K562 (cell line): ENCODE results near the gene VWA1. TPM values are rescaled to one million over a fixed set of nuclear protein-coding genes. Genes with fewer than 3 reads are reported as not detected.

Source experiments
- ADNP ChIP-seq: fragments of 200-800 bp; sonication (Bioruptor generic); IDR thresholded peaks from 2 replicates; pipeline ENCODE4 v1.6.1; 2016; ENCODE audit warnings: missing genetic modification characterization, missing compliant biosample characterization
- ELF1 ChIP-seq: fragments of 200-800 bp; sonication (Bioruptor generic); IDR thresholded peaks from 2 replicates; pipeline ENCODE4 v1.6.1; 2016; ENCODE audit warnings: missing genetic modification characterization, missing compliant biosample characterization
- EZH2 ChIP-seq: IDR thresholded peaks from 2 replicates; pipeline ENCODE4 v1.6.1; 2012; ENCODE audit warnings: low read depth, mild to moderate bottlenecking, inconsistent platforms, low read length, borderline replicate concordance
- RBM25 ChIP-seq: fragments of 200-400 bp; formaldehyde crosslinking; IDR thresholded peaks from 2 replicates; pipeline ENCODE4 v1.6.1; 2018; ENCODE audit warnings: low read length, low read depth, moderate library complexity; ENCODE audit not compliant: severe bottlenecking
- SETDB1 ChIP-seq: IDR thresholded peaks from one replicate; pipeline ENCODE4 v1.6.1; 2012; ENCODE audit warnings: low read length, control low read depth, inconsistent platforms
- ZC3H4 ChIP-seq: sonication (generic); formaldehyde crosslinking; IDR thresholded peaks from 2 replicates; pipeline ENCODE4 v1.9.0; 2021; ENCODE audit warnings: missing genetic modification reagents, borderline replicate concordance
- ZNF12 ChIP-seq: sonication (generic); formaldehyde crosslinking; IDR thresholded peaks from 2 replicates; pipeline ENCODE4 v1.4.0; 2020; ENCODE audit warnings: mild to moderate bottlenecking, missing genetic modification reagents
- ZNF586 ChIP-seq: fragments of 450-650 bp; formaldehyde crosslinking; conservative IDR thresholded peaks from 2 replicates; pipeline ENCODE4 v1.4.0; 2020; ENCODE audit warnings: mild to moderate bottlenecking, moderate library complexity
- ZNF695 ChIP-seq: fragments of 450-650 bp; formaldehyde crosslinking; IDR thresholded peaks from 2 replicates; pipeline ENCODE4 v1.4.0; 2020; ENCODE audit warnings: mild to moderate bottlenecking, moderate library complexity
- polyA plus RNA-seq, 8 experiments: library from polyadenylated mRNA; depleted of rRNA in 4 of 8; stranded (reverse) in 5 of 8; unstranded in 3 of 8; fragments of >200 nt; fragmentation: Nextera tagmentation in 2 of 8; fragmentation: Illumina TruSeq in 1 of 8; extraction: Ambion mirVana in 2 of 8; extraction: Trizol in 1 of 8; gene quantifications; 2 replicates each; pipeline versions ENCODE4 v1.2.1 to v1.2.3, GENCODE V29; 2011 to 2014; ENCODE audit warnings: inconsistent platforms in 1 of 8, missing spikeins in 1 of 8
- total RNA-seq, 7 experiments: library from RNA; depleted of rRNA in 6 of 7; stranded (reverse); fragments of >200 nt in 6 of 7; fragmentation: Illumina TruSeq in 2 of 7; extraction: Trizol in 2 of 7; gene quantifications; 2 replicates each; pipeline versions ENCODE4 v1.2.1 to v1.2.3, GENCODE V29; 2011 to 2021; ENCODE audit warnings: low replicate concordance in 1 of 7
- TF ChIP-seq, protein P1 (sequence below): fragments of 200-800 bp; sonication (Bioruptor generic); IDR thresholded peaks from 2 replicates; pipeline ENCODE4 v1.6.1; 2017; ENCODE audit warnings: missing genetic modification characterization, missing compliant biosample characterization
- TF ChIP-seq, protein P2 (sequence below), 3 experiments: fragments of 200-800 bp in 1 of 3; sonication (Bioruptor generic) in 1 of 3; sonication (generic) in 1 of 3; formaldehyde crosslinking in 1 of 3; IDR thresholded peaks; 2 replicates each; pipeline versions ENCODE4 v1.6.1 to v1.8.0; 2016 to 2022; ENCODE audit warnings: mild to moderate bottlenecking in 2 of 3, missing compliant biosample characterization in 2 of 3, missing genetic modification characterization in 2 of 3, missing genetic modification reagents in 1 of 3
- TF ChIP-seq, protein P3 (sequence below): fragments of 450-650 bp; conservative IDR thresholded peaks from 2 replicates; pipeline ENCODE4 v1.6.1; 2016; ENCODE audit warnings: missing genetic modification characterization, low read depth, mild to moderate bottlenecking, control low read depth, missing compliant biosample characterization
- TF ChIP-seq, protein P4 (sequence below): fragments of 250-450 bp; sonication (Bioruptor Pico); IDR thresholded peaks from 2 replicates; pipeline ENCODE4 v1.5.0; 2020; ENCODE audit warnings: mild to moderate bottlenecking, borderline replicate concordance

VWA1 gene
- total and polyA plus RNA-seq, 9 of the 15 experiments (the other 6 are each of a cell fraction or from before 2014, with no cell fraction given): 0.01 to 6.4 (median 0.85) TPM

DNA sequence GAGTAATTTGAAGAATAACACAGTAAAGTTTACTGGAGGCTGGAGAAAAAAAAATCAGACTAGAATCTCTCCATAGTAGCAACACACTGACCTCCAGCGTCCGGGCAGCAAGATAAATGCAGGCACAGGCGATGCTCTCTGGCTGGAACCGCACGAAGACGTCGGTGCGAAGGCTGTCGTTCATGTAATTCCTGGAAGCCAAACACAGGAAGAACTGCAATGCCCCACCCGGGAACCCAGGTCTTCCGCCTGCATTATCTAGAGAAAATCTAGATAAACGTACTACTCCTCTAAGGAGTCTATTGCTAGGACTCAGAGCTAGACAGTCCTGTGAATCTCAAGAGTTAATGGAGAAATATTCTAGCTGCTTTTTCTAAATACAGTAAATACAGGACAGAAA, 44.8 kb upstream of the VWA1 start (continued):
- TF ChIP-seq, protein P1, sequence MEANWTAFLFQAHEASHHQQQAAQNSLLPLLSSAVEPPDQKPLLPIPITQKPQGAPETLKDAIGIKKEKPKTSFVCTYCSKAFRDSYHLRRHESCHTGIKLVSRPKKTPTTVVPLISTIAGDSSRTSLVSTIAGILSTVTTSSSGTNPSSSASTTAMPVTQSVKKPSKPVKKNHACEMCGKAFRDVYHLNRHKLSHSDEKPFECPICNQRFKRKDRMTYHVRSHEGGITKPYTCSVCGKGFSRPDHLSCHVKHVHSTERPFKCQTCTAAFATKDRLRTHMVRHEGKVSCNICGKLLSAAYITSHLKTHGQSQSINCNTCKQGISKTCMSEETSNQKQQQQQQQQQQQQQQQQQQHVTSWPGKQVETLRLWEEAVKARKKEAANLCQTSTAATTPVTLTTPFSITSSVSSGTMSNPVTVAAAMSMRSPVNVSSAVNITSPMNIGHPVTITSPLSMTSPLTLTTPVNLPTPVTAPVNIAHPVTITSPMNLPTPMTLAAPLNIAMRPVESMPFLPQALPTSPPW (CRISPR knock-in tag): 0 out of 2 replicates have a peak, but pooled peaks have one; percentile 11
- TF ChIP-seq, protein P2, sequence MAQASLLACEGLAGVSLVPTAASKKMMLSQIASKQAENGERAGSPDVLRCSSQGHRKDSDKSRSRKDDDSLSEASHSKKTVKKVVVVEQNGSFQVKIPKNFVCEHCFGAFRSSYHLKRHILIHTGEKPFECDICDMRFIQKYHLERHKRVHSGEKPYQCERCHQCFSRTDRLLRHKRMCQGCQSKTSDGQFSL (CRISPR knock-in tag; IDR thresholded peaks at IDR 0.05): no peak
- TF ChIP-seq, protein P2 (tag; IDR thresholded peaks at IDR 0.05): no peak
- TF ChIP-seq EZH2 (no peak), ADNP (no peak), ZNF586 (CRISPR knock-in tag) (no peak), ELF1 (peak; percentile 58), ZNF695 (CRISPR knock-in tag) (no peak), ZC3H4 (no peak), ZNF12 (CRISPR knock-in tag) (no peak), RBM25 (no peak), SETDB1 (no peak)
- TF ChIP-seq, protein P3, sequence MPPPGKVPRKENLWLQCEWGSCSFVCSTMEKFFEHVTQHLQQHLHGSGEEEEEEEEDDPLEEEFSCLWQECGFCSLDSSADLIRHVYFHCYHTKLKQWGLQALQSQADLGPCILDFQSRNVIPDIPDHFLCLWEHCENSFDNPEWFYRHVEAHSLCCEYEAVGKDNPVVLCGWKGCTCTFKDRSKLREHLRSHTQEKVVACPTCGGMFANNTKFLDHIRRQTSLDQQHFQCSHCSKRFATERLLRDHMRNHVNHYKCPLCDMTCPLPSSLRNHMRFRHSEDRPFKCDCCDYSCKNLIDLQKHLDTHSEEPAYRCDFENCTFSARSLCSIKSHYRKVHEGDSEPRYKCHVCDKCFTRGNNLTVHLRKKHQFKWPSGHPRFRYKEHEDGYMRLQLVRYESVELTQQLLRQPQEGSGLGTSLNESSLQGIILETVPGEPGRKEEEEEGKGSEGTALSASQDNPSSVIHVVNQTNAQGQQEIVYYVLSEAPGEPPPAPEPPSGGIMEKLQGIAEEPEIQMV (tag): no peak
- TF ChIP-seq, protein P4, sequence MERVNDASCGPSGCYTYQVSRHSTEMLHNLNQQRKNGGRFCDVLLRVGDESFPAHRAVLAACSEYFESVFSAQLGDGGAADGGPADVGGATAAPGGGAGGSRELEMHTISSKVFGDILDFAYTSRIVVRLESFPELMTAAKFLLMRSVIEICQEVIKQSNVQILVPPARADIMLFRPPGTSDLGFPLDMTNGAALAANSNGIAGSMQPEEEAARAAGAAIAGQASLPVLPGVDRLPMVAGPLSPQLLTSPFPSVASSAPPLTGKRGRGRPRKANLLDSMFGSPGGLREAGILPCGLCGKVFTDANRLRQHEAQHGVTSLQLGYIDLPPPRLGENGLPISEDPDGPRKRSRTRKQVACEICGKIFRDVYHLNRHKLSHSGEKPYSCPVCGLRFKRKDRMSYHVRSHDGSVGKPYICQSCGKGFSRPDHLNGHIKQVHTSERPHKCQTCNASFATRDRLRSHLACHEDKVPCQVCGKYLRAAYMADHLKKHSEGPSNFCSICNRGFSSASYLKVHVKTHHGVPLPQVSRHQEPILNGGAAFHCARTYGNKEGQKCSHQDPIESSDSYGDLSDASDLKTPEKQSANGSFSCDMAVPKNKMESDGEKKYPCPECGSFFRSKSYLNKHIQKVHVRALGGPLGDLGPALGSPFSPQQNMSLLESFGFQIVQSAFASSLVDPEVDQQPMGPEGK (CRISPR knock-in tag): no peak
